Limb (tissue), 2 donors: ENCODE measurements around the gene SUSD5.
"Not testable (repeated sequence)": the region's sequence is repeated elsewhere in the genome, so short reads cannot be mapped to it uniquely, and the experiment has no call there.

ENCODE experiments used
- DNase-seq, 2 donors: peaks; one replicate each; pipeline ENCODE4 v3.0.0-alpha.2; 2016; ENCODE audit errors: extremely low spot score in 2 of 2

SUSD5 gene

DNA sequence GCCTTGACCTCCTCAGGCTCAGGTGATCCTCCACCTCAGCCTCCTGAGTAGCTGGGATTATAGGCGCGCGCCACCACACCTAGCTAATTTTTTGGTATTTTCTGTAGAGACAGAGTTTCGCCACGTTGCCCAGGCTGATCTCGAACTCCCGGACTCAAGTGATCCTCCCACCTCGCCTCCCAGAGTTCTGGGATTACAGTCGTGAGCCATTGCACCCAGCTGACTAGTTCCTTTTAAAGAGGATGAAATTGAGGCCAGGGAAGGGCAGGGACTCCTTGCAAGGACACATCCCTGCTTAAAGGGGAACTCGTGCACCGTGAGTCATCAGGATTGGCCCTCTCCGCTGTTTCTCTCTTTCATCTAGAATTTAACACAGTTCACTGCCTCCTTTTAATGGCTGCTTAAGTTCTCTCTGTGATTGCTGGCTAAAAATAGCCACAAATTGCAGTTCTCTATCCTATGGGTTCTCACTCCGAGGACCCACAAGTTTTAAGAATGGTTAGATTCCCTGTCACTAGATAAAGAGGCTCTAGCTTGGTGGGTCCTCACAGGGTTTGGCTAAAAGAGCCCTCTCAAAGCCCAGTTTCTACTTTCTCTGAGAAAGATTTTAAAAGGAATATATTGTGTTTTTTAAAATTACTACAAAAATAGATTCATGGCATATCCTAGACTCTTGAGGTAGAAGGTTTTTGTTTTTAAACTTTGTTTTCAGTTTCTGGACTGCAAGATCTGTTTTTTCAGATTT lies 103.4 kb downstream of the SUSD5 start:
- peak in 1 of 2 donors; percentile 40 for DNase-seq

DNA sequence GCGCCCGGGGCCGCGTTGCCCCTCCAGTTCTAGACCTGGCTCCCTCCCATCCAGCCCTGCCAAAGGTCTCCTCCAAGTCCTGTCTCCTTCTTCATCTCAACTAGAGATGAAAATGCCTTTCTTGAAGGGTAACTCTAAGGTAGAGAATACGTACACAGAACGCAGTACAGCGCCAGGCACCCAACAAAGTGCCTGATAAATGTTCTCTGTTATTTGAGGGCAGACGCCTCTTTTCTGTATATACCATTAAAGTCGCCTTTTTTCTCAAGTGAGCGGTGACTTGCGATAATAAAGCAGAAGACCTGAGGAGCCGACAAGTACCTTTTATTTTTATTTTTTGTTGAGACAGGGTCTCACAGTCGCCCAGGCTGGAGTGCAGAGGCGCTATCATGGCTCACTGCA lies 104.0 kb downstream of the SUSD5 start:
- DNase-seq, result no peak

DNA sequence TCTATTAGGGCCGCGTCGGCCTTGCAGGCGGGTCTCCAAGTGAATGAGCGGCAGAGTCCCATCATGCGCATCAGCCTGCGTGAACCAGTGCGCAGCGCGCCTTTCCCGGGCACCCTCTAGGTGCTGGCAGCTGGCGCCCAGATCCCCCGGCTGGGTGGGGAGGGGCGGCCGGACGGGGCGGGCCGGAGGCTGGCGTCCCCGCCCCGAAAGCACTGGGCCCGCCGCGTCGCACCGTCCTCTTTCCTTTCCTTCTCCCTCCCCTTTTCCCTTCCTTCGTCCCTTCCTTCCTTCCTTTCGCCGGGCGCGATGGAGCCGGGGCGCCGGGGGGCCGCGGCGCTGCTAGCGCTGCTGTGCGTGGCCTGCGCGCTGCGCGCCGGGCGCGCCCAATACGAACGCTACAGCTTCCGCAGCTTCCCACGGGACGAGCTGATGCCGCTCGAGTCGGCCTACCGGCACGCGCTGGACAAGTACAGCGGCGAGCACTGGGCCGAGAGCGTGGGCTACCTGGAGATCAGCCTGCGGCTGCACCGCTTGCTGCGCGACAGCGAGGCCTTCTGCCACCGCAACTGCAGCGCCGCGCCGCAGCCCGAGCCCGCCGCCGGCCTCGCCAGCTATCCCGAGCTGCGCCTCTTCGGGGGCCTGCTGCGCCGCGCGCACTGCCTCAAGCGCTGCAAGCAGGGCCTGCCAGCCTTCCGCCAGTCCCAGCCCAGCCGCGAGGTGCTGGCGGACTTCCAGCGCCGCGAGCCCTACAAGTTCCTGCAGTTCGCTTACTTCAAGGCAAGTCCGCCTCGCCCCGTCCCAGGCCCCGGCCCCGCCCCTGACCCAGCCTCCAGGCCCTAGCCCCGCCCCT lies 104.6 kb downstream of the SUSD5 start, which contains the start of gene CRTAP:
TSS of gene CRTAP (plus strand) at position 243 of the 850 bp plus-strand sequence. CDS start at position 307, 64 bp downstream.
- DNase-seq, result peak; percentile 90 to 95

DNA sequence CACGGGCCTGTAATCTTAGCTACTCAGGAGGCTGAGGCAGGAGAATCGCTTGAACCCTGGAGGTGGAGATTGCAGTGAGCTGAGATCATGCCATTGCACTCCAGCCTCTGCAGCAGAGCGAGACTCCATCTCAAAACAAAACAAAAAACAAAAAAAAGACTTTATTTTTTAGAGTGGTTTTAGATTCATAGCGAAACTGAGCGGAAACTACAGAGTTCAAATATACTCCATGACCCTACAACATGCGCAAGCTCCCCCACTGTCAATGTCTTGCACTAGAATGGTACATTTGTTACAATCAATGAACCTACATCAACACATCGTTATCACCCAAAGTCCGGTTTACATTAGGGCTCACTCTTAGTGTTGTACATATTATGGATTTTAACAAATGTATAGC lies 107.0 kb downstream of the SUSD5 start:
- DNase-seq, result no peak

DNA sequence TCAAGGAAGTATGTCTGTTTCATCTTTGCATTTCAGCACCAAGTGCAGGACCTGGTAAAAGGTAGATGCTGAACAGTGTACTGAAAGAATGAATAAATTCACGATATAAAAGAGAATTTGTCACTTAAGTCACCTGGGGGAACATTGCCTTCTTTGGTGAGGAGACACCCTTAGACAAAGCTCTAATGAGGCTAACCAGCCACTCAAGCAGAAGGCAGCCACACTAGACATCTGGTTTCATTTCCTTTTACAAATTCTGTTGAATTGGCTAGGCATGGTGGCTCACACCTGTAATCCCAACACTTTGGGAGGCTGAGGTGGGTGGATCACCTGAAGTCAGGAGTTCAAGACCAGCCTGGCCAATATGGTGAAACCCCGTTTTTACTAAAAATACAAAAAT lies 111.8 kb downstream of the SUSD5 start:
- DNase-seq, result not testable (repeated sequence)

DNA sequence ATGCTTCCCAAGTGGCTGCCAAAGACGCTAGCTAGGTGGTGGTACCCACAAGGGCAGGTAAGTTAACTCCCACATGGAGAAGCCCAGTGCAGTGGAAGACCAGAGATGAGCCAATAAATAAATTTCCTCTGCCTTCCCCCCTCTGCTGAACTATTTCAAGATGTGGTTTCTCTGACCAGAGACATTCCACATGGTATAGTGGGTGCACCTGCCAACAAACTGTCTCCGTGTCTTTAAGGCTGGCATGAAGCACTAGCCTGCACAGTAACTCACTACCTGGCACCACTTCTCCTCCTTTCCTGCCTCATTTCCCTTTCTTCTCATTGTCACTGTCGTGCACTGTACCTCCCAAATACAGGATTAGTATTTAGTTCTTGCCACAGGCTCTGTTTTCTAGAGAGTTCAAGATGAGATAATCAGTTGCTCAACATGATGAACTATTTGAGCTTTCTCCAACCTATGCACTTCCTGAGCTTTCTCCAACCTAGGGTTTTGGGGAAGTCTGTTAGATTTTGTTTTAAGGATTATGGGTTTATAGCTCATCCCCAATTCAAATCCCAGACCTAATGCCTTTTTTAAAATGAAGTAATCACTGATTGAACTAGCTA lies 113.2 kb downstream of the SUSD5 start:
- DNase-seq, result no peak

DNA sequence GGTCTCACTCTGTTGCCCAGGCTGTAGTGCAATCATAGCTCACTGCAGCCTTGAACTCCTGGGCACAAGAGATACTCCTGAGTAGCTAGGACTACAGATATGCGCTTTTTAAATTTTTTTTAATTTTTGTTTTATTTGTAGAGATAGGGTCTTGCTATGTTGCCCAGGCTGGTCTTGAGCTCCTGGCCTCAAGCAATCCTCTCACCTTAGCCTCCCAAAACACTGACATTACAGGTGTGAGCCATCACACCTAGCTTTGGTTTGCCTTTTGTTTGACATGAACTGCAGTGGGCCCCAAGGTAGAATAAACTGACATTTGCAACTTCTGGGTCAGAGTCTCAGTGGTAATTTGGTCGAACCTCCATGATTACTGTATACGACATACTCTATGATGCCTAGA lies 113.8 kb downstream of the SUSD5 start:
- no peak for DNase-seq

DNA sequence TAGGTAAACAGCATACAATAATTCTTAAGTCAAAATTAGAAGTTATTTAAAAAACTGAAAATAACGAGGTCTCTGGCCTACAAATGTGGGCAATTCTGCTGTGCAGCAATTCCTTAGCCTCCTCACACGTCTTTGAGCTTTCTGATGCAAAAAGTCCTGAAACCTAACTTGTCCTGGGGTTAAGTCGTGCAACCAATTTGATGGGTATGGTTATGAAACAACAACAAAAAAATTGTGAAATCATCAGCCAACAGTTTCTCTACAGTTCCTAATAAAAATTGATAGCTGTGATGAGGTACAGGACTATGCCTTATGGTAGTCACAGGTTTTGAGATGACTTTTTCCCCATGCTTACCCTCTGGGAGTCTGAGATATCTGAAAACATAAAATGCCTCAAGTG lies 115.1 kb downstream of the SUSD5 start:
- DNase-seq, result no peak

DNA sequence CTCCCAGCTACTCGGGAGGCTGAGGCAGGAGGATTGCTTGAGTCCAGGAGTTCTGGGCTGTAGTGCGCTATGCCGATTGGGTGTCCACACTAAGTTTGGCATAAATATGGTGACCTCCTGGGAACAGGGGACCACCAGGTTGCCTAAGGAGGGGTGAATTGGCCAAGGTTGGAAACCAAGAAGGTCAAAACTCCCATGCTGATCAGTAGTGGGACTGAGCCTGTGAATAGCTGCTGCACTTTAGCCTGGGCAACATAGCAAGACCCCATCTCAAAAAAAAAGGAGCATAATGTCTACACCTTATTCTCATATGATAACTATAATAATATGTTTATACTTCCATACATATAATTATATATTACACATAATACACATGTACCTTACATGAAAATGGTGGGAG lies 115.6 kb downstream of the SUSD5 start:
- no peak for DNase-seq

DNA sequence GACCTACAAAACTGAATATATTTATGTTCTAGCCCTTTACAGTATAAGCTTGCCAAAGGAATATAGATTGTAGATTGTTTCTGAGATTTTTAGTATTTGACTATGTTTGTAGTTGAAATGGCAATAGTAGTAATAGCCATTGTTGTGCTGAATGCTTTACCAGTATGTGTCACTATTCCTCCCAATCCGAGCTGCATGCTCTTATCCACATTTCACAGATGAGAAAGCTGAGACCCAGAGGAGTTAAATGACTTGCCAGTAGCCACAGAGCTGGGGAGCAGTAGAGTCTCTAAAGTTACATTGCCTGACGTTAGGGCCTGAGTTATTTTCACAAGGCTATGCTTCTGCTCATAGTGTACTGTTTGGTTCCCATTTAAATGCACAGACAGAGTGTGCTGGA lies 118.4 kb downstream of the SUSD5 start:
- no peak for DNase-seq
